Breast epithelium (tissue), 4 donors: ENCODE data around the gene C2orf15. TPM values are rescaled to one million over a fixed set of nuclear protein-coding genes. Genes with fewer than 3 reads are reported as not detected.

Experiments used
- DNase-seq, 2 donors: peaks; one replicate each; pipeline ENCODE4 v3.0.0-alpha.2; 2019; ENCODE audit warnings: low spot score in 2 of 2
- H3K27ac ChIP-seq, 2 donors: fragments of 200-600 bp; sonication (generic) in 1 of 2; one replicate each; pipeline ENCODE4 v1.5.1; 2016 to 2019; ENCODE audit warnings: mild to moderate bottlenecking in 1 of 2
- H3K27me3 ChIP-seq, 2 donors: fragments of 200-600 bp; sonication (generic) in 1 of 2; one replicate each; pipeline versions ENCODE4 v1.5.1 to v1.6.0; 2017 to 2019; ENCODE audit warnings: control low read depth in 1 of 2, mild to moderate bottlenecking in 1 of 2
- H3K36me3 ChIP-seq: fragments of 200-600 bp; one replicate; pipeline ENCODE4 v1.5.1; 2019
- H3K4me1 ChIP-seq, 2 donors: fragments of 200-600 bp; sonication (generic); one replicate each; pipeline ENCODE4 v1.5.1; 2016 to 2019; ENCODE audit warnings: control low read depth in 1 of 2
- H3K4me3 ChIP-seq, 3 donors: fragments of 200-600 bp; sonication (generic); 1 replicate in 2 of 3; 2 replicates in 1 of 3; pipeline ENCODE4 v1.5.1; 2016 to 2019; ENCODE audit warnings: mild to moderate bottlenecking in 3 of 3, moderate library complexity in 2 of 3
- H3K9me3 ChIP-seq, 2 donors: fragments of 200-600 bp; sonication (generic) in 1 of 2; one replicate each; pipeline ENCODE4 v1.5.1; 2016 to 2019; ENCODE audit warnings: control low read depth in 1 of 2
- CTCF ChIP-seq, 3 donors: fragments of 450-650 bp; IDR thresholded peaks; one replicate each; pipeline ENCODE4 v1.5.1; 2016 to 2017; ENCODE audit warnings: antibody characterized with exemption in 3 of 3, mild to moderate bottlenecking in 3 of 3, moderate library complexity in 3 of 3
- POLR2A ChIP-seq: fragments of 450-650 bp; IDR thresholded peaks from one replicate; pipeline ENCODE4 v1.6.1; 2016; ENCODE audit warnings: antibody characterized with exemption, mild to moderate bottlenecking, moderate library complexity
- POLR2AphosphoS5 ChIP-seq, 3 donors: sonication (generic); formaldehyde crosslinking; IDR thresholded peaks; one replicate each; pipeline ENCODE4 v1.6.1; 2017; ENCODE audit warnings: antibody characterized with exemption in 3 of 3
- intact Hi-C: fragments of 100-400 bp; cut with DNase I; formaldehyde crosslinking; loops from one replicate; pipeline ENCODE4 v1.15.1; 2023; ENCODE audit warnings: low total_unique reads
- total RNA-seq, 3 donors: library from RNA; depleted of rRNA; stranded (reverse); fragments of >200 nt; gene quantifications; one replicate each; pipeline ENCODE4 v1.1.0, GENCODE V29; 2016

C2orf15 gene
- total RNA-seq, 3 donors from 2014 or later = 1.6 to 4.8 (median 2.6) TPM

GRCh38 chr2:99140056-99140859 lies 1.2 kb upstream of the C2orf15 start:
- intact Hi-C loops = loop anchor here (10.0 kb wide), 1 partner anchor 1425 kb away; the partner anchor contains the start of gene PDCL3
- peak overlapping the region; percentile 95 to 96 for H3K27ac ChIP-seq
- no peaks in the 10 kb centered on the region for H3K9me3 ChIP-seq
- H3K4me1 ChIP-seq = peaks cover 0 to 6% of the 10 kb centered on the region in 2 donors
- DNase-seq = no peak
- H3K27me3 ChIP-seq = no peaks in the 10 kb centered on the region
- peak overlapping the region; percentile 83 to 96 (median 95) for H3K4me3 ChIP-seq
- TF ChIP-seq POLR2AphosphoS5 (IDR thresholded peaks at IDR 0.05) (no peak), POLR2A (no peak), CTCF (IDR thresholded peaks at IDR 0.05) (no peak)
- no peaks in the 10 kb centered on the region for H3K36me3 ChIP-seq

GRCh38 chr2:99140860-99141109 lies 722 bp upstream of the C2orf15 start:
- H3K36me3 ChIP-seq = no peaks in the 10 kb centered on the region
- peaks cover 0 to 6% of the 10 kb centered on the region in 2 donors for H3K4me1 ChIP-seq
- intact Hi-C loops = loop anchor here (10.0 kb wide), 1 partner anchor 1424 kb away; the partner anchor contains the start of gene PDCL3
- peak overlapping the region; percentile 95 to 96 for H3K27ac ChIP-seq
- no peaks in the 10 kb centered on the region for H3K9me3 ChIP-seq
- H3K27me3 ChIP-seq = no peaks in the 10 kb centered on the region
- no peak for TF ChIP-seq CTCF (IDR thresholded peaks at IDR 0.05)
- no peak for TF ChIP-seq POLR2AphosphoS5 (IDR thresholded peaks at IDR 0.05)
- H3K4me3 ChIP-seq = peak overlapping the region; percentile 83 to 96 (median 95)
- DNase-seq = no peak

GRCh38 chr2:99150706-99151105 lies 9.2 kb downstream of the C2orf15 start:
- peaks cover 0 to 5% of the 10 kb centered on the region in 2 donors for H3K4me1 ChIP-seq
- intact Hi-C loops = no loop called here
- H3K9me3 ChIP-seq = no peaks in the 10 kb centered on the region
- no peaks in the 10 kb centered on the region for H3K27me3 ChIP-seq
- H3K27ac ChIP-seq = no peak overlapping the region
- DNase-seq = no peak
- H3K36me3 ChIP-seq = no peaks in the 10 kb centered on the region
- no peak for TF ChIP-seq POLR2AphosphoS5 (IDR thresholded peaks at IDR 0.05)
- no peak for TF ChIP-seq CTCF (IDR thresholded peaks at IDR 0.05)
- no peak for TF ChIP-seq POLR2A
- no peak overlapping the region for H3K4me3 ChIP-seq

DNA sequence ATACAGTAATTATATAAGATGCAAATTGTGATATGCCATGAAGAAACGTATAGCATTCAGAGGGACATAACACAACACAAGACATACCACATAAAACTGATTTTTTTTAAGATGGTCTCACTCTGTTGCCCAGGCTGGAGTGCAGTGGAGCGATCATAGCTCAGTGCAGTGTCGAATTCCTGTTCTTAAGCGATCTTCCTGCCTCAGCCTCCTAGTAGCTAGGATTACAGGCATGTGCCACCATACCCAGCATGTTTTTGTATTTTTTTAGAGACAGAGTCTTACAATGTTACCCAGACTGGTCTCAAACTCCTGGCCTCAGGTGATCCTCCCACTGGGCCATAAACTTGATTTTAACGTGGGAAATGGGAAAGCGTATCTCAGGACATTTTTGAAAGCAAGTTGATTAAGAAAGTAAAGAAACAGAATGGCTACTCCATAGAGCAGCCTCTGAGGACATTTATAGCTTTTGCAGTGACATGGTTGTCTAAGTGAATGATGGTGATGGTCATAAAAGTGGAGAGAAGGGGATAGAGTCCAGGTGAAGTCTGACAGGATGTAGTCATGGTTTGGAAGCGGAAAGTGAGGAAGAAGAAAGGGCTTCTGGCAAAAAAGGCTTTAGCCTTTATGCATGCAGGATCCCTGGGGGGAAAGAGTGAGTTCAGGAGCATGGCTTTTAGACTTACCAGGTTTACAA lies 10.8 kb downstream of the C2orf15 start:
- no peaks in the 10 kb centered on the region for H3K9me3 ChIP-seq
- peaks cover 0 to 5% of the 10 kb centered on the region in 2 donors for H3K4me1 ChIP-seq
- no peaks in the 10 kb centered on the region for H3K27me3 ChIP-seq
- H3K36me3 ChIP-seq = no peaks in the 10 kb centered on the region
- H3K27ac ChIP-seq = no peak overlapping the region
- no peak for DNase-seq
- TF ChIP-seq POLR2AphosphoS5 (IDR thresholded peaks at IDR 0.05) (no peak), POLR2A (no peak), CTCF (IDR thresholded peaks at IDR 0.05) (no peak)
- H3K4me3 ChIP-seq = no peak overlapping the region
- intact Hi-C loops = no loop called here
